GM12892 (cell line): ENCODE measurements around the gene CDIPT.
A peak's percentile ranks its signal among the peaks of the same experiment; 100 is the strongest.

ENCODE experiments used
- DNase-seq: peaks from one replicate; pipeline ENCODE4 v3.0.0; 2011; ENCODE audit not compliant: insufficient read length
- FAIRE-seq: peaks from 2 replicates; lab custom pipeline; 2011; peaks lifted over from hg19 to GRCh38; lab: Jason Lieb, UNC
- POLR2A ChIP-seq: IDR thresholded peaks from 2 replicates; pipeline ENCODE4 v1.6.1; 2011; ENCODE audit warnings: low read depth, low read length, control low read depth
- POLR2AphosphoS5 ChIP-seq: IDR thresholded peaks from 2 replicates; pipeline ENCODE4 v1.6.1; 2011; ENCODE audit warnings: low read depth, low read length, control low read depth
- TAF1 ChIP-seq: IDR thresholded peaks from 2 replicates; pipeline ENCODE4 v1.6.1; 2011; ENCODE audit warnings: low read depth, mild to moderate bottlenecking, control low read depth, low read length, borderline replicate concordance

Gene CDIPT

DNA sequence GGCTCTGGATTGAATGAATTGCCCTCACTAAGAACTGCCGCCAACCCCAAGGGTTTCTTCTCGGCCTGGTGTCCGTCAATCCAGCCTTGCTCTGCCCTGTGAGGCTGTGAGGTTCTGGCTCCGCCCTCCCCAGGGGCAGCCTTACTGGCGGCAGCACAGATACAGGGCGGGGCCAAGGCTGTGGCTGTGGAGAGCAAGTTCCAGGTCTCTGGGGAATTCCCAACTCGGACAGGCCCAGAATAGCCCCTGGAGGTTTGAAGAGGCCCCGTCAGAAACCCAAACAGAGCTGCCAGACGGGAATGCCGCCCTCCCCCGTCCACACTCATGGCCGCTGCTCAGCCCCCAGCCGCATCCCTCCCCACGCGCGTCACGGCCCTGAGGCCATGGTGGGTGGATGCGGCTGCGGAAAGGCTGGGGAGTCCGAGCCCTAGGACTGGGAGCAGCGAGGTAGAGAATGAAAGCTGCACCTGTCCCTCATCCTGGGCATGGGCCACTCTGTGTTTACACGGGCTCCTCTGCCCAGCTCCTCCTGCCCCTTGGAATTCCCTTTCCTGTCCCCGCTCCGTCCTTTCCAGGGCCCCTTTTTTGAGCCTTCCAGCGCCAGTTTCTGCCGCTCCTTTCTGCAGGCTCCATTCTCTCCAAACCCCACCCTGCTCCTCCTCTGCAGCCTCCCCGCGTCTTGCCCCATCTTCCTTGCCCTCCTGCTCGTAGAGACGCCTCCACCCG, 51.7 kb downstream of the CDIPT start:
- TF ChIP-seq POLR2A (peak; percentile 64; the same call in 1 of the 2 replicates), TAF1 (no peak), POLR2AphosphoS5 (peak; percentile 68)
- peak; percentile 99 for FAIRE-seq
- peak; percentile 83 for DNase-seq

DNA sequence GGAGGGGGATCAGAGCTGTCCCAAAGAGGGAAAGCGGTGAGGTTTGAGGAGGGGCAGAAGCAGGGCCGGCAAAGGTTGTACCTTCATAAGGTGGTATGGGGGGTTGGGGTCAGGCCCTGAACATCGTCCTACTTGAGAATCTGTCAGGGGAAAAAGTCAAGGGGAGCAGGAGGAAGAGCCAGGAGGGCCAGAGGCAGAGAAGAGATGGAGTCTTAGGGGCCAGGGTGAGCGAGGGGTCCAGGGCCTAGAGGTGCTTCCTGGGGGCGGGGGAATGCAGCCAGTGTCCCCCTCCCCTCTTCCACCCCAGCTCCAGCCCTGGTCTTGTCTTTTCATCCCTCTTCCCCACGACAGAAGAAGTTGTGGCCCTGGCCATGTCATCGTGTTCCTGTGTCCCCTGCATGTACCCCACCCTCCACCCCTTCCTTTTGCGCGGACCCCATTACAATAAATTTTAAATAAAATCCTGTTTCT, 52.3 kb downstream of the CDIPT start:
- FAIRE-seq (no peak), DNase-seq (no peak)
- TF ChIP-seq TAF1 (no peak), POLR2AphosphoS5 (no peak), POLR2A (no peak)

DNA sequence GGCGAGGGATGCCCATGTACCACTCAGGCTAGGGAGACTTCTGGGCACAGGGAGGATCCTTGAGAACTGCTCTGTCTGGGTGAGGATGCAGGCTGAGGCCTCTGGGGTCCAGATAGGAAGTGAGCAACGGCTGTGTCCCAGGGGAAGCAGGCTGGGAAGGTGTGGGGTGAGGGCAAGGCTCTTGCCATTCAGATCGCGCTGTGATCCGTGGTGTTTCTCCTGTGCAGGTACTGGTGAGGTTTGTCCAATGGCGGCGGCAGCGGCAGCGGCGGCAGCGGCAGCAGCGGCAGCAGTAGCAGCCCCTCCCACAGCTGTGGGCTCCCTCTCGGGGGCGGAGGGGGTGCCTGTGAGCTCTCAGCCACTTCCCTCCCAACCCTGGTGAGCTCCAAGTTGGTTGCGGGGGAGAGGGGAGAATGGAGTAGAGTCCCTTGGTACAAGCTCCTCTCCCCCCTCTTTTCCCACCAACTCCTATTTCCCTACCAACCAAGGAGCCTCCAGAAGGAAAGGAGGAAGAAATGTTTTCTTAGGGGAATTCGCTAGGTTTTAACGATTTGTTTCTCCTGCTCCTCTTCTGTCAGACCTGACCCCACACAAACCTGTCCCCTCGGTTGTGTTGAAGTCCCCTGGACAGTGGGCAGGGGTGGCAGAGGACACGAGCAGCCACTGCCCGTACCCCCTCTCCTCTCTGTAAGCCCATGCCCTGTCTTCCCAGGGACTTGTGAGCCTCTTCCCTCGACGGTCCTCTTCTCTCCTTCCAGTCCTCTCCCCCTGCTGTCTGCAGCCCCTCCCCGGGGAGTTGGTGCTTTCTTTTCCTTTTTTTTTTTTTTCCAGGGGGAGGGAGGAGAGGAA, 53.0 kb downstream of the CDIPT start:
- FAIRE-seq (no peak), DNase-seq (no peak)

DNA sequence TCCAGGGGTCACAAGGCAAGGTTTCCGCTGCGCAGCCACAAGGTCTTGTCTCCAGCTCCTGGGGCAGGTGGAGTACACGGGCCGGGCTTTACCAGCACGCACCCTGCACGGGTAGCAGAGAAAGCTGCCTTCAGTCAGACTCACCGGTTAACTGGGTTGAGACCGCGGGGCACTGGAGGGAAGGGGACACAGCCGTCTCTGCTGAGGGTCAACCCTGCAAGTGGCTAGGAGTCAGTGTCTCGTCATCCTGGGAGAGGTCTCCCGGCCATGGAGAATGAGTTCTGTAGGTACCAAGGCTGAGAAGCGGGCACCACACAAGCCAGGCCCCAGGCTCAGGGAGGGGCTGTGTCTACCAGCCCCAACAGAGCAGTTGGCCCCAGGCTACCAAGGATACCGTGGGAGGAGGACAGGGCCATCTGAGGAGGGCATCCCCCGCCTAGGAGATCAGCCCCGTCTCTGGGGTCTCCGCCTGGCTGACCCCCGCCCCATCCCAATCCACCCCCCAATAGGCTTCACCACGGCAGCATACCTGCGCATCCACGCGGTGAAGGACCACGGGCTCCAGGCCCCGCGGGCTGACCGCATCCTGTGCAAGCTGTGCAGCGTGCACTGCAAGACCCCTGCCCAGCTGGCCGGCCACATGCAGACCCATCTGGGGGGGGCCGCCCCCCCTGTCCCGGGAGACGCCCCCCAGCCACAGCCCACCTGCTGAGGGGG, 53.8 kb downstream of the CDIPT start:
- TF ChIP-seq POLR2A (no peak), TAF1 (no peak), POLR2AphosphoS5 (no peak)
- FAIRE-seq (no peak), DNase-seq (no peak)

More for the DNA sequence above, 53.0 kb downstream of the CDIPT start:
- TF ChIP-seq POLR2AphosphoS5 = peak; percentile 46; the same call in 1 of the 2 replicates
- no peak; the same call in 1 of the 2 replicates for TF ChIP-seq POLR2A
